Stomach (tissue), 4 donors: Measurements from ENCODE around the gene DCUN1D5.

ENCODE experiments used
- CTCF ChIP-seq, 7 experiments: fragments of 450-650 bp in 4 of 7; fragments of 200-600 bp in 3 of 7; sonication (generic) in 3 of 7; IDR thresholded peaks; one replicate each; pipeline ENCODE4 v1.5.1; 2016 to 2019; ENCODE audit warnings: antibody characterized with exemption in 7 of 7, control low read depth in 2 of 7, mild to moderate bottlenecking in 1 of 7
- EP300 ChIP-seq: sonication (generic); formaldehyde crosslinking; IDR thresholded peaks from one replicate; pipeline ENCODE4 v1.6.1; 2017; ENCODE audit warnings: antibody characterized with exemption
- POLR2A ChIP-seq, 4 donors: fragments of 450-650 bp; IDR thresholded peaks; one replicate each; pipeline ENCODE4 v1.6.1; 2016; ENCODE audit warnings: antibody characterized with exemption in 4 of 4, control low read depth in 2 of 4, mild to moderate bottlenecking in 1 of 4, moderate library complexity in 1 of 4
- POLR2AphosphoS5 ChIP-seq, 3 donors: sonication (generic); formaldehyde crosslinking; IDR thresholded peaks; one replicate each; pipeline ENCODE4 v1.6.1; 2016; ENCODE audit warnings: antibody characterized with exemption in 3 of 3

- TF ChIP-seq CTCF (IDR thresholded peaks at IDR 0.05) (no peak), POLR2A (IDR thresholded peaks at IDR 0.05) (no peak), POLR2AphosphoS5 (IDR thresholded peaks at IDR 0.05) (no peak), EP300 (no peak)
These were observed 22.6 kb downstream of the DCUN1D5 start for GRCh38 chr11:103069367-103069766.
